Ovary (tissue), 9 donors: ENCODE results near the gene TMEM82. TPM values are rescaled to one million over a fixed set of nuclear protein-coding genes. Genes with fewer than 3 reads are reported as not detected.

ENCODE experiments used
- DNase-seq, 5 donors: peaks; one replicate each; pipeline ENCODE4 v3.0.0-alpha.2; 2019 to 2020
- H3K27ac ChIP-seq, 2 donors: fragments of 200-600 bp; one replicate each; pipeline versions ENCODE4 v1.5.1 to v1.8.0; 2019 to 2022
- H3K27me3 ChIP-seq: fragments of 200-600 bp; one replicate; pipeline ENCODE4 v1.8.0; 2022
- H3K36me3 ChIP-seq: fragments of 200-600 bp; sonication (generic); one replicate; pipeline ENCODE4 v1.5.1; 2019
- H3K4me1 ChIP-seq: one replicate; pipeline ENCODE4 v1.8.1; 2013; ENCODE audit warnings: mild to moderate bottlenecking, moderate library complexity; ENCODE audit not compliant: insufficient read depth
- H3K4me3 ChIP-seq: fragments of 200-600 bp; sonication (generic); one replicate; pipeline ENCODE4 v1.5.1; 2017
- H3K9me3 ChIP-seq, 2 donors: fragments of 200-600 bp in 1 of 2; sonication (generic) in 1 of 2; one replicate each; pipeline versions ENCODE4 v1.5.1 to v1.8.1; 2013 to 2019; ENCODE audit warnings: mild to moderate bottlenecking in 1 of 2, moderate library complexity in 1 of 2
- CTCF ChIP-seq, 3 donors: fragments of 450-650 bp in 2 of 3; fragments of 200-600 bp in 1 of 3; IDR thresholded peaks; one replicate each; pipeline versions ENCODE4 v1.5.1 to v1.8.0; 2016 to 2022; ENCODE audit warnings: antibody characterized with exemption in 3 of 3, mild to moderate bottlenecking in 1 of 3
- EP300 ChIP-seq: sonication (generic); formaldehyde crosslinking; IDR thresholded peaks from one replicate; pipeline ENCODE4 v1.6.1; 2017; ENCODE audit warnings: antibody characterized with exemption
- POLR2A ChIP-seq: fragments of 450-650 bp; IDR thresholded peaks from one replicate; pipeline ENCODE4 v1.6.1; 2017; ENCODE audit warnings: antibody characterized with exemption, mild to moderate bottlenecking, moderate library complexity
- WGBS, 3 donors: extraction: QIAGEN DNeasy Blood & Tissue Kit in 1 of 3; methylation state at CpG; one replicate each; pipeline versions ENCODE4 v1.1.5 to v1.1.7; 2013 to 2017; 5-methylcytosine and 5-hydroxymethylcytosine counted together
- intact Hi-C, 4 donors: fragments of 100-400 bp; cut with DNase I; formaldehyde crosslinking; loops; one replicate each; pipeline versions ENCODE4 v1.11.0 to v1.15.1; 2022 to 2023
- polyA plus RNA-seq, 2 donors: library from polyadenylated mRNA; stranded (reverse); fragments of 200-250 nt in 1 of 2; fragments of 350-450 nt in 1 of 2; fragmentation: Illumina TruSeq in 1 of 2; extraction: RNeasy Lipid Tissue Mini Kit (QIAGEN cat#74804) in 1 of 2; gene quantifications; one replicate each; pipeline ENCODE4 v1.2.3, GENCODE V29; 2013 to 2014
- total RNA-seq, 7 donors: library from RNA; depleted of rRNA in 2 of 7; stranded (reverse); fragments of >200 nt in 2 of 7; fragmentation: NEBNext Ultra II Directional in 3 of 7; extraction: Animal tissue kit (Norgen Biotek cat#: 25700) in 3 of 7; gene quantifications; one replicate each; pipeline versions ENCODE4 v1.1.0 to v1.2.4, GENCODE V29; 2016 to 2023
- donor health status: DM: no; HTN: no; CAD: no; lungs with moderate emphysema.
- donor health status: DM: no; HTN: no; CAD: no.
- donor health status: Bipolar disorder and iron deficiency.
- donor health status: DM: yes; HTN: yes; CAD: no.
- donor health status: DM: no; HTN: no; CAD: no.
- donor health status: DM: yes; HTN: yes; CAD: no.

TMEM82 gene
- total and polyA plus RNA-seq, 9 donors, result not detected

GRCh38 chr1:15722411-15722810 lies 19.9 kb upstream of the TMEM82 start:
- intact Hi-C loops, result no loop called here
- 86 to 93% (median 92%) methylated on average over 4 of the region's 4 CpGs for WGBS, 3 donors
- peaks cover 2% of the 10 kb centered on the region for H3K36me3 ChIP-seq

GRCh38 chr1:15722836-15723532 lies 19.3 kb upstream of the TMEM82 start:
- TF ChIP-seq EP300, result no peak
- no peak for TF ChIP-seq CTCF (IDR thresholded peaks at IDR 0.05)
- TF ChIP-seq POLR2A, result no peak
- H3K27me3 ChIP-seq, result no peaks in the 10 kb centered on the region
- no peaks in the 10 kb centered on the region for H3K4me1 ChIP-seq
- 78 to 89% (median 85%) methylated on average over 13 of the region's 13 CpGs for WGBS, 3 donors
- peaks cover 2% of the 10 kb centered on the region for H3K36me3 ChIP-seq
- H3K9me3 ChIP-seq, result no peaks in the 10 kb centered on the region
- intact Hi-C loops, result no loop called here
- H3K4me3 ChIP-seq, result no peak overlapping the region
- no peak overlapping the region for H3K27ac ChIP-seq
- no peak for DNase-seq

More at GRCh38 chr1:15722411-15722810, 19.9 kb upstream of the TMEM82 start:
- TF ChIP-seq CTCF (IDR thresholded peaks at IDR 0.05) (no peak), POLR2A (no peak), EP300 (no peak)
- Histone ChIP-seq H3K4me3 (no peak overlapping the region), H3K27ac (no peak overlapping the region), H3K9me3 (no peaks in the 10 kb centered on the region), H3K4me1 (no peaks in the 10 kb centered on the region), H3K27me3 (no peaks in the 10 kb centered on the region)
- no peak for DNase-seq

GRCh38 chr1:15723631-15724246 lies 18.6 kb upstream of the TMEM82 start:
- DNase-seq, result no peak
- TF ChIP-seq POLR2A, result no peak
- no peak for TF ChIP-seq CTCF (IDR thresholded peaks at IDR 0.05)
- TF ChIP-seq EP300, result no peak
- H3K4me3 ChIP-seq, result no peak overlapping the region
- WGBS, 3 donors, result 90 to 92% (median 92%) methylated on average over 19 to 20 of the region's 20 CpGs
- peaks cover 2% of the 10 kb centered on the region for H3K36me3 ChIP-seq
- no peak overlapping the region for H3K27ac ChIP-seq
- intact Hi-C loops, result no loop called here
- no peaks in the 10 kb centered on the region for H3K27me3 ChIP-seq
- no peaks in the 10 kb centered on the region for H3K9me3 ChIP-seq
- no peaks in the 10 kb centered on the region for H3K4me1 ChIP-seq

GRCh38 chr1:15724949-15725880 lies 17.1 kb upstream of the TMEM82 start:
- Histone ChIP-seq H3K27ac (no peak overlapping the region), H3K27me3 (no peaks in the 10 kb centered on the region), H3K4me3 (no peak overlapping the region), H3K9me3 (no peaks in the 10 kb centered on the region), H3K36me3 (peaks cover 2% of the 10 kb centered on the region), H3K4me1 (no peaks in the 10 kb centered on the region)
- no peak for TF ChIP-seq EP300
- TF ChIP-seq CTCF (IDR thresholded peaks at IDR 0.05), result no peak
- TF ChIP-seq POLR2A, result no peak
- DNase-seq, result no peak
- intact Hi-C loops, result no loop called here
- WGBS, 3 donors, result 68 to 73% (median 73%) methylated on average over 20 to 26 of the region's 26 CpGs
